T-cell (primary cell): Measurements from ENCODE around the gene LRRC32. TPM values are rescaled to one million over a fixed set of nuclear protein-coding genes. Genes with fewer than 3 reads are reported as not detected.

Source experiments
- ATAC-seq, 4 experiments: fragments of 200-7000 bp in 3 of 4; fragments of 150-1000 bp in 1 of 4; cut with Tn5 transposase; replicated peaks in 1 of 4; 1 replicate in 3 of 4; 2 replicates in 1 of 4; pipeline ENCODE4 v1.10.0; 2021; ENCODE audit warnings: moderate library complexity in 3 of 4, mild to moderate bottlenecking in 2 of 4, moderate number of reproducible peaks in 1 of 4
- CTCF ChIA-PET, 2 donors: fragments of 300-600 bp; sonication (Branson Sonifier 250); formaldehyde crosslinking; loops; one replicate each; lab custom pipeline; 2022; ENCODE audit warnings: antibody characterized with exemption in 2 of 2; lab: Charles Lee
- POLR2A ChIA-PET, 2 donors: fragments of 300-600 bp; sonication (Branson Sonifier 250); formaldehyde crosslinking; loops; one replicate each; lab custom pipeline; 2022; ENCODE audit warnings: antibody characterized with exemption in 2 of 2; lab: Charles Lee
- DNase-seq, 35 experiments: peaks; one replicate each; pipeline versions ENCODE4 v3.0.0 to v3.0.0-alpha.2; 2013 to 2023
- H3K27ac ChIP-seq: one replicate; pipeline ENCODE4 v1.5.1; 2013; ENCODE audit warnings: low read length
- H3K27me3 ChIP-seq, 2 experiments: replicated peaks in 1 of 2; 1 replicate in 1 of 2; 2 replicates in 1 of 2; pipeline versions ENCODE4 v1.6.1 to v1.7.0; 2013; ENCODE audit warnings: low read length in 1 of 2, mixed read lengths in 1 of 2; ENCODE audit not compliant: control insufficient read depth in 2 of 2, insufficient read depth in 2 of 2; ENCODE audit errors: extremely low read depth in 1 of 2
- H3K36me3 ChIP-seq, 2 donors: 1 replicate in 1 of 2; 2 replicates in 1 of 2; pipeline versions ENCODE4 v1.6.1 to v1.7.0; 2013; ENCODE audit warnings: low read length in 1 of 2; ENCODE audit not compliant: control insufficient read depth in 2 of 2, insufficient read depth in 1 of 2; ENCODE audit errors: extremely low read depth in 1 of 2
- H3K4me1 ChIP-seq, 2 experiments: 1 replicate in 1 of 2; 2 replicates in 1 of 2; pipeline versions ENCODE4 v1.6.1 to v1.7.0; 2013; ENCODE audit warnings: low read length in 2 of 2, mixed read lengths in 1 of 2; ENCODE audit not compliant: insufficient read depth in 2 of 2, control insufficient read depth in 1 of 2; ENCODE audit errors: extremely low read depth in 1 of 2
- H3K4me3 ChIP-seq, 2 donors: 1 replicate in 1 of 2; 2 replicates in 1 of 2; pipeline versions ENCODE4 v1.5.1 to v1.7.0; 2013; ENCODE audit warnings: mild to moderate bottlenecking in 2 of 2, low read length in 1 of 2, moderate library complexity in 1 of 2; ENCODE audit not compliant: control insufficient read depth in 1 of 2; ENCODE audit errors: extremely low read depth in 1 of 2
- H3K9me3 ChIP-seq: 2 replicates; pipeline ENCODE4 v1.7.0; 2013
- H3K27ac Mint-ChIP-seq, 2 donors: one replicate each; pipeline ENCODE4 v1.8.0; 2020 to 2021; ENCODE audit warnings: mild to moderate bottlenecking in 2 of 2, mixed read lengths in 2 of 2
- H3K27me3 Mint-ChIP-seq, 2 donors: one replicate each; pipeline ENCODE4 v1.8.0; 2021 to 2022; ENCODE audit warnings: mixed read lengths in 2 of 2
- H3K36me3 Mint-ChIP-seq: one replicate; pipeline ENCODE4 v1.8.0; 2021; ENCODE audit warnings: mixed read lengths
- H3K4me1 Mint-ChIP-seq, 3 donors: one replicate each; pipeline ENCODE4 v1.8.0; 2020 to 2022; ENCODE audit warnings: mixed read lengths in 3 of 3, mild to moderate bottlenecking in 1 of 3
- H3K4me3 Mint-ChIP-seq, 3 donors: one replicate each; pipeline ENCODE4 v1.8.0; 2020 to 2022; ENCODE audit warnings: mild to moderate bottlenecking in 3 of 3, mixed read lengths in 3 of 3, moderate library complexity in 3 of 3
- H3K9me3 Mint-ChIP-seq, 3 donors: one replicate each; pipeline ENCODE4 v1.8.0; 2020 to 2022; ENCODE audit warnings: mixed read lengths in 3 of 3
- WGBS: methylation state at CpG from one replicate; pipeline ENCODE4 v1.1.5; 2013; ENCODE audit warnings: missing lambda C conversion rate; ENCODE audit not compliant: insufficient coverage; 5-methylcytosine and 5-hydroxymethylcytosine counted together
- total RNA-seq, 35 experiments: library from RNA in 6 of 35; stranded (reverse) in 6 of 35; fragments of 120-200 nt in 1 of 35; gene quantifications; one replicate each; pipeline versions ENCODE4 v1.2.1 to v1.2.4 and lab custom pipeline; 2013 to 2026

The LRRC32 gene
- total RNA-seq, 5 donors from 2014 or later (not counting 1 experiment from before 2014, with no cell fraction given), result 0.77 to 3.6 (median 2.2) TPM

GRCh38 chr11:76615950-76616349 is 54.6 kb downstream of the LRRC32 start:
- H3K27ac ChIP-seq, result no peak overlapping the region
- no peaks in the 10 kb centered on the region for H3K36me3 ChIP-seq
- no peaks in the 10 kb centered on the region for H3K4me1 Mint-ChIP-seq
- peaks cover 0 to 30% of the 10 kb centered on the region in 2 experiments for H3K27me3 ChIP-seq
- CTCF ChIA-PET, result no interaction called here
- no peak overlapping the region for H3K27ac Mint-ChIP-seq
- no peak overlapping the region for H3K4me3 Mint-ChIP-seq
- no peak overlapping the region for H3K4me3 ChIP-seq
- WGBS, result 75% methylated on average over 4 of the region's 4 CpGs
- no peak for ATAC-seq
- H3K36me3 Mint-ChIP-seq, result no peaks in the 10 kb centered on the region
- peaks cover 2% of the 10 kb centered on the region for H3K9me3 ChIP-seq
- H3K27me3 Mint-ChIP-seq, result peaks cover 4 to 5% of the 10 kb centered on the region in 2 donors
- no peaks in the 10 kb centered on the region for H3K4me1 ChIP-seq
- no peak for DNase-seq
- H3K9me3 Mint-ChIP-seq, result peaks cover 0 to 4% (median 4%) of the 10 kb centered on the region in 3 donors
- POLR2A ChIA-PET, result no interaction called here

GRCh38 chr11:76614471-76615179 is 55.9 kb downstream of the LRRC32 start:
- Histone ChIP-seq H3K36me3 (no peaks in the 10 kb centered on the region), H3K4me1 (no peaks in the 10 kb centered on the region), H3K27me3 (peaks cover 0 to 33% of the 10 kb centered on the region in 2 experiments), H3K4me3 (no peak overlapping the region), H3K27ac (no peak overlapping the region), H3K9me3 (peaks cover 2% of the 10 kb centered on the region)
- ATAC-seq, result no peak
- H3K27me3 Mint-ChIP-seq, result peaks cover 4 to 5% of the 10 kb centered on the region in 2 donors
- POLR2A ChIA-PET, result no interaction called here
- H3K27ac Mint-ChIP-seq, result no peak overlapping the region
- no peaks in the 10 kb centered on the region for H3K4me1 Mint-ChIP-seq
- no peak overlapping the region for H3K4me3 Mint-ChIP-seq
- CTCF ChIA-PET, result no interaction called here
- no peaks in the 10 kb centered on the region for H3K36me3 Mint-ChIP-seq
- no peak for DNase-seq
- 83% methylated on average over 11 of the region's 12 CpGs for WGBS
- H3K9me3 Mint-ChIP-seq, result peaks cover 0 to 4% (median 4%) of the 10 kb centered on the region in 3 donors

GRCh38 chr11:76613901-76614300 is 56.6 kb downstream of the LRRC32 start:
- ChIA-PET POLR2A (no interaction called here), CTCF (no interaction called here)
- peaks cover 4 to 5% of the 10 kb centered on the region in 2 donors for H3K27me3 Mint-ChIP-seq
- Histone ChIP-seq H3K27ac (no peak overlapping the region), H3K9me3 (peaks cover 2% of the 10 kb centered on the region), H3K4me1 (no peaks in the 10 kb centered on the region), H3K4me3 (no peak overlapping the region), H3K27me3 (peaks cover 0 to 33% of the 10 kb centered on the region in 2 experiments), H3K36me3 (no peaks in the 10 kb centered on the region)
- H3K4me1 Mint-ChIP-seq, result no peaks in the 10 kb centered on the region
- WGBS, result 52% methylated on average over 4 of the region's 4 CpGs
- no peaks in the 10 kb centered on the region for H3K36me3 Mint-ChIP-seq
- no peak overlapping the region for H3K27ac Mint-ChIP-seq
- peaks cover 0 to 4% (median 4%) of the 10 kb centered on the region in 3 donors for H3K9me3 Mint-ChIP-seq
- no peak overlapping the region for H3K4me3 Mint-ChIP-seq
- ATAC-seq, result no peak
- DNase-seq, result no peak

- Mint-ChIP-seq H3K27me3 (peaks cover 4 to 5% of the 10 kb centered on the region in 2 donors), H3K36me3 (no peaks in the 10 kb centered on the region), H3K4me3 (no peak overlapping the region), H3K4me1 (no peaks in the 10 kb centered on the region), H3K27ac (no peak overlapping the region), H3K9me3 (no peaks in the 10 kb centered on the region)
- Histone ChIP-seq H3K9me3 (no peaks in the 10 kb centered on the region), H3K27me3 (peaks cover 0 to 26% of the 10 kb centered on the region in 2 experiments), H3K27ac (no peak overlapping the region), H3K36me3 (no peaks in the 10 kb centered on the region), H3K4me1 (no peaks in the 10 kb centered on the region), H3K4me3 (no peak overlapping the region)
- ChIA-PET POLR2A (no interaction called here), CTCF (no interaction called here)
- DNase-seq (no peak), ATAC-seq (no peak)
- 78% methylated on average over 3 of the region's 4 CpGs for WGBS
These were observed 58.3 kb downstream of the LRRC32 start for GRCh38 chr11:76612226-76612625.

GRCh38 chr11:76610871-76611475 is 59.6 kb downstream of the LRRC32 start:
- no peaks in the 10 kb centered on the region for H3K36me3 ChIP-seq
- Mint-ChIP-seq H3K4me3 (no peak overlapping the region), H3K36me3 (no peaks in the 10 kb centered on the region), H3K9me3 (no peaks in the 10 kb centered on the region), H3K4me1 (no peaks in the 10 kb centered on the region), H3K27ac (no peak overlapping the region), H3K27me3 (peaks cover 0 to 2% of the 10 kb centered on the region in 2 donors)
- POLR2A ChIA-PET, result no interaction called here
- ATAC-seq (no peak), DNase-seq (no peak)
- peaks cover 0 to 18% of the 10 kb centered on the region in 2 experiments for H3K27me3 ChIP-seq
- no peaks in the 10 kb centered on the region for H3K4me1 ChIP-seq
- no peak overlapping the region for H3K27ac ChIP-seq
- CTCF ChIA-PET, result no interaction called here
- no peaks in the 10 kb centered on the region for H3K9me3 ChIP-seq
- WGBS, result 43% methylated on average over 4 of the region's 8 CpGs
- no peak overlapping the region for H3K4me3 ChIP-seq

- no peak for ATAC-seq
- DNase-seq, result no peak
- Mint-ChIP-seq H3K4me1 (no peaks in the 10 kb centered on the region), H3K4me3 (no peak overlapping the region), H3K27me3 (no peaks in the 10 kb centered on the region), H3K9me3 (no peaks in the 10 kb centered on the region), H3K27ac (no peak overlapping the region), H3K36me3 (no peaks in the 10 kb centered on the region)
- ChIA-PET POLR2A (no interaction called here), CTCF (no interaction called here)
- Histone ChIP-seq H3K9me3 (no peaks in the 10 kb centered on the region), H3K4me3 (no peak overlapping the region), H3K4me1 (no peaks in the 10 kb centered on the region), H3K36me3 (no peaks in the 10 kb centered on the region), H3K27me3 (peaks cover 0 to 13% of the 10 kb centered on the region in 2 experiments), H3K27ac (no peak overlapping the region)
- 82% methylated on average over 4 of the region's 4 CpGs for WGBS
These were observed 60.2 kb downstream of the LRRC32 start for GRCh38 chr11:76610371-76610770.
